HG03354 (cell line): ENCODE results near the gene TRIM69.
"Not testable (repeated sequence)": the region's sequence is repeated elsewhere in the genome, so short reads cannot be mapped to it uniquely, and the experiment has no call there.

Experiments
- ATAC-seq: cut with Tn5 transposase; IDR thresholded peaks from one replicate; pipeline ENCODE4 v1.9.1; 2021; ENCODE audit warnings: mild to moderate bottlenecking; ENCODE audit not compliant: unreplicated experiment, poor library complexity, severe bottlenecking

Gene TRIM69

GRCh38 chr15:44736181-44736765, at the start of gene TRIM69:
TSS of gene TRIM69 (plus strand) at chr15:44736528. CDS start at chr15:44736705, 177 bp downstream.
- peak; percentile 28 for ATAC-seq

- ATAC-seq, result not testable (repeated sequence)
Measured at GRCh38 chr15:44689318-44689717, 47.0 kb upstream of the TRIM69 start.

DNA sequence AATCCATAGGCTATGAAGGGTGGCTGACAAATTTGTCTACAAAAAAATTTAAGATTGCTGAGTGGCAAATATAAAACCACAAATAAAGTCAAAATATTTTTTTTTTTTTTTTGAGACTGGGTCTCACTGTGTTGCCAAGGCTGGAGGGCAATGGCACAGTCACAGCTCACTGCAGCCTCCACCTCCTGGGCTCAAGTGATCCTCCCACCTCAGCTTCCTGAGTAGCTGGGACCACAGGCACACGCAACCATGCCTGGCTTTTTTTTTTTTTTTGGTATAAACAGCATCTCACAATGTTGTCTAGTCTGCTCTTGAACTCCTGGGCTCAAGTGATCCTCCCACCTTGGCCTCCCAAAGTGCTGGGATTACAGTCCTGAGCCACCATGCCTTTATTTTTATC, 46.1 kb upstream of the TRIM69 start:
- ATAC-seq, result not testable (repeated sequence)

- ATAC-seq, result no peak
Measured at GRCh38 chr15:44692659-44693058, 43.7 kb upstream of the TRIM69 start.

GRCh38 chr15:44694416-44694815, 41.9 kb upstream of the TRIM69 start:
- ATAC-seq, result no peak

DNA sequence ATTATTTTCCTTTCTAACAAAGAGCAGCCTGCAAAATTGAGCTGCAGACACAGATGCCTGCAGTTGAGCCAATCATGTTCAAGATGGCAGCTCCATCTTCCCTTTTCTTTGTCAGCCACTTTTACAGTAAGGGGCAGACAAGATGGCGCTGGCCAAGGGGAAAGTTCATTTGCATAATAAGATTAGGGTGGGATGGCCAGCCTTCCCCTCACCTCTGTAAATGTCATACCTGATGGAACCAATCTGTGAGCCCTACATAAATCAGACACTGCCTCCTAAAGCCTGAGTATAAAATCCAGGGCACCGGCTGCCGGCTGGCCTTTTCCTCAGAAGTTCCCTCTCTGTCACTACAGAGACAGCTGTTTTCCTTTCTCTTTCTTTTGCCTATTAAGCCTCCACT, 41.0 kb upstream of the TRIM69 start:
- no peak for ATAC-seq

GRCh38 chr15:44697014-44697413, 39.3 kb upstream of the TRIM69 start:
- no peak for ATAC-seq

GRCh38 chr15:44698641-44699040, 37.7 kb upstream of the TRIM69 start:
- ATAC-seq, result no peak

DNA sequence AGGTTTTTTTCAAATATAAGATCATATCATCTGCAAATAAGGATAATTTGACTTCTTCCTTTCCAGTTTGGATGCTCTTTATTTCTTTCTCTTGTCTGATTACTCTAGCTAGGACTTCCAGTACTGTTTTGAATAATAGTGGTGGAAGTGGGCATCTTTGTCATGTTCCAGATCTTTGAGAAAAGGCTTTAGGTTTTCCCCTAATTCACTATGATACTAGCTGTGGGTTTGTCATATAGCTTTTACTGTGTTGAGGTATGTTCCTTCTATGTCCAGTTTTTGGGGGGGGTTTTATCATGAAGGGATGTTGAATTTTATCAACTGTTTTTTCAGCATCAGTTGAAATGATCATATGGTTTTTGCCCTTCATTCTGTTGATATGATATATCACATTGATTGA, 35.7 kb upstream of the TRIM69 start:
- not testable (repeated sequence) for ATAC-seq

GRCh38 chr15:44705986-44706385, 30.3 kb upstream of the TRIM69 start:
- ATAC-seq, result no peak

DNA sequence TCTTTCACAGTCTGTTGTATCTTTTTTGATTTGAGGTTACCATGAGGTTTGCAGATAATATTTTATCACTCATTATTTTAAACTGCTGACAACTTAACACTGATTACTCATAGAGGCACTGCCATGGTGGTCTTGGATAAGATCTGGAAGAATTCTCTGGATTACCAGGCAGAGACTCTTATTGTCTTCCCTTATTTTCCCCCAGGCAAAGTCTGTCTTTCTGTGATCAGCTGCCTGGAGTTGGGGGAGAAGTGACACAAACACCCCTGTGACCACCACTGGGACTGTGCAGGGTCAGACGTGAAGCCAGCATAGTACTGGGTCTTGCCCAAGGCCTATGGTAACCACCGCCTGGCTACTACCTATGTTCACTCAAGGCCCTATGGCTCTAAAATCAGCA, 29.9 kb upstream of the TRIM69 start:
- ATAC-seq, result no peak

GRCh38 chr15:44706946-44707636, 29.2 kb upstream of the TRIM69 start:
- no peak for ATAC-seq

- peak; percentile 35 for ATAC-seq
Measured at GRCh38 chr15:44710236-44711095, 25.9 kb upstream of the TRIM69 start.

DNA sequence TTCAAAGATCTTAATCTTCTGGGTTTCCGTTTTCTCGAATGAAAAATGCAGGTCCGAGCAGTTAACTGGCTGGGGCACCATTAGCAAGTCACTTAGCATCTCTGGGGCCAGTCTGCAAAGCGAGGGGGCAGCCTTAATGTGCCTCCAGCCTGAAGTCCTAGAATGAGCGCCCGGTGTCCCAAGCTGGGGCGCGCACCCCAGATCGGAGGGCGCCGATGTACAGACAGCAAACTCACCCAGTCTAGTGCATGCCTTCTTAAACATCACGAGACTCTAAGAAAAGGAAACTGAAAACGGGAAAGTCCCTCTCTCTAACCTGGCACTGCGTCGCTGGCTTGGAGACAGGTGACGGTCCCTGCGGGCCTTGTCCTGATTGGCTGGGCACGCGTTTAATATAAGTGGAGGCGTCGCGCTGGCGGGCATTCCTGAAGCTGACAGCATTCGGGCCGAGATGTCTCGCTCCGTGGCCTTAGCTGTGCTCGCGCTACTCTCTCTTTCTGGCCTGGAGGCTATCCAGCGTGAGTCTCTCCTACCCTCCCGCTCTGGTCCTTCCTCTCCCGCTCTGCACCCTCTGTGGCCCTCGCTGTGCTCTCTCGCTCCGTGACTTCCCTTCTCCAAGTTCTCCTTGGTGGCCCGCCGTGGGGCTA, 25.1 kb upstream of the TRIM69 start, which contains the start of the genes B2M and PATL2:
Gene B2M, plus strand, starts transcription at position 422 of the 647 bp plus-strand sequence. Its CDS starts 30 bp downstream, at position 452.
Gene PATL2, minus strand, starts transcription at position 228 of the 647 bp plus-strand sequence. CDS start 34,833 bp downstream, outside the sequence.
- ATAC-seq, result peak; percentile 80

GRCh38 chr15:44711743-44712345, 24.5 kb upstream of the TRIM69 start:
- peak; percentile 24 for ATAC-seq

- no peak for ATAC-seq
Measured at GRCh38 chr15:44712346-44713005, 23.9 kb upstream of the TRIM69 start.

DNA sequence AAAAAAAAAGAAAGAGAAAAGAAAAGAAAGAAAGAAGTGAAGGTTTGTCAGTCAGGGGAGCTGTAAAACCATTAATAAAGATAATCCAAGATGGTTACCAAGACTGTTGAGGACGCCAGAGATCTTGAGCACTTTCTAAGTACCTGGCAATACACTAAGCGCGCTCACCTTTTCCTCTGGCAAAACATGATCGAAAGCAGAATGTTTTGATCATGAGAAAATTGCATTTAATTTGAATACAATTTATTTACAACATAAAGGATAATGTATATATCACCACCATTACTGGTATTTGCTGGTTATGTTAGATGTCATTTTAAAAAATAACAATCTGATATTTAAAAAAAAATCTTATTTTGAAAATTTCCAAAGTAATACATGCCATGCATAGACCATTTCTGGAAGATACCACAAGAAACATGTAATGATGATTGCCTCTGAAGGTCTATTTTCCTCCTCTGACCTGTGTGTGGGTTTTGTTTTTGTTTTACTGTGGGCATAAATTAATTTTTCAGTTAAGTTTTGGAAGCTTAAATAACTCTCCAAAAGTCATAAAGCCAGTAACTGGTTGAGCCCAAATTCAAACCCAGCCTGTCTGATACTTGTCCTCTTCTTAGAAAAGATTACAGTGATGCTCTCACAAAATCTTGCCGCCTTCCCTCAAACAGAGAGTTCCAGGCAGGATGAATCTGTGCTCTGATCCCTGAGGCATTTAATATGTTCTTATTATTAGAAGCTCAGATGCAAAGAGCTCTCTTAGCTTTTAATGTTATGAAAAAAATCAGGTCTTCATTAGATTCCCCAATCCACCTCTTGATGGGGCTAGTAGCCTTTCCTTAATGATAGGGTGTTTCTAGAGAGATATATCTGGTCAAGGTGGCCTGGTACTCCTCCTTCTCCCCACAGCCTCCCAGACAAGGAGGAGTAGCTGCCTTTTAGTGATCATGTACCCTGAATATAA, 23.0 kb upstream of the TRIM69 start:
- ATAC-seq, result no peak
